OCI-LY1 (cell line): ENCODE data around the gene PPP2R1B.

Source experiments
- H2AFZ ChIP-seq: fragments of 200-600 bp; sonication (generic), shearing (Covaris generic); 2 replicates; pipeline ENCODE4 v1.6.0; 2014; ENCODE audit warnings: antibody characterized with exemption, mild to moderate bottlenecking, low read length
- H3F3A ChIP-seq: fragments of 200-600 bp; sonication (generic), shearing (Covaris generic); 2 replicates; pipeline ENCODE4 v1.6.0; 2014; ENCODE audit warnings: mild to moderate bottlenecking, antibody characterized with exemption, low read length, moderate library complexity; ENCODE audit not compliant: insufficient read depth
- H3K27ac ChIP-seq: fragments of 200-600 bp; sonication (generic); 2 replicates; pipeline ENCODE4 v1.5.1; 2014; ENCODE audit warnings: low read length, mixed run types, mild to moderate bottlenecking, low read depth; ENCODE audit not compliant: poor library complexity, severe bottlenecking
- H3K27me3 ChIP-seq: fragments of 200-600 bp; sonication (generic); 2 replicates; pipeline ENCODE4 v1.6.0; 2014; ENCODE audit warnings: antibody characterized with exemption, mild to moderate bottlenecking, low read length, moderate library complexity; ENCODE audit not compliant: insufficient read depth
- H3K36me3 ChIP-seq: fragments of 200-600 bp; sonication (generic); 2 replicates; pipeline ENCODE4 v1.6.1; 2014; ENCODE audit warnings: mild to moderate bottlenecking, antibody characterized with exemption, low read length, moderate library complexity, mixed read lengths; ENCODE audit not compliant: insufficient read depth
- H3K4me1 ChIP-seq: fragments of 200-600 bp; sonication (generic); 2 replicates; pipeline ENCODE4 v1.5.1; 2014; ENCODE audit warnings: mild to moderate bottlenecking, low read length, moderate library complexity; ENCODE audit not compliant: insufficient read depth, severe bottlenecking
- H3K4me2 ChIP-seq: fragments of 200-600 bp; sonication (generic), shearing (Covaris generic); 2 replicates; pipeline ENCODE4 v1.6.1; 2014; ENCODE audit warnings: low read length
- H3K4me3 ChIP-seq: fragments of 200-600 bp; sonication (generic); 2 replicates; pipeline ENCODE4 v1.5.1; 2014; ENCODE audit warnings: low read length, low read depth, mild to moderate bottlenecking, mixed read lengths; ENCODE audit not compliant: poor library complexity, severe bottlenecking
- H3K79me2 ChIP-seq: fragments of 200-600 bp; shearing (Covaris generic); 2 replicates; pipeline ENCODE4 v1.6.1; 2016; ENCODE audit warnings: mixed run types, low read length, mixed read lengths; ENCODE audit not compliant: insufficient read depth
- H3K9ac ChIP-seq: fragments of 200-600 bp; sonication (generic), shearing (Covaris generic); 2 replicates; pipeline ENCODE4 v1.6.1; 2014; ENCODE audit warnings: mild to moderate bottlenecking, low read length, mixed read lengths
- H3K9me2 ChIP-seq: fragments of 200-600 bp; sonication (generic), shearing (Covaris generic); 2 replicates; pipeline ENCODE4 v1.6.1; 2014; ENCODE audit warnings: low read depth, mild to moderate bottlenecking, low read length, mixed read lengths
- H3K9me3 ChIP-seq: fragments of 200-600 bp; shearing (Covaris generic); 2 replicates; pipeline ENCODE4 v1.6.1; 2014; ENCODE audit warnings: low read length, mixed read lengths
- H4K20me1 ChIP-seq: fragments of 200-600 bp; sonication (generic), shearing (Covaris generic); 2 replicates; pipeline ENCODE4 v1.6.0; 2016; ENCODE audit warnings: mild to moderate bottlenecking, low read length; ENCODE audit not compliant: insufficient read depth
- CTCF ChIP-seq: fragments of 200-600 bp; sonication (generic), shearing (Covaris generic); IDR thresholded peaks from 2 replicates; pipeline ENCODE4 v1.5.1; 2017; ENCODE audit warnings: mild to moderate bottlenecking, antibody characterized with exemption, low read length, moderate library complexity, mixed read lengths
- EZH2 ChIP-seq: fragments of 200-600 bp; sonication (generic), shearing (Covaris generic); IDR thresholded peaks from 2 replicates; pipeline ENCODE4 v1.8.0; 2017; ENCODE audit warnings: borderline replicate concordance, mixed run types, mild to moderate bottlenecking, antibody characterized with exemption, low read length, moderate library complexity, mixed read lengths

Gene PPP2R1B

GRCh38 chr11:111715142-111715816 lies 50.9 kb downstream of the PPP2R1B start:
- H3K27me3 ChIP-seq = no peaks in the 10 kb centered on the region
- peak overlapping the region; percentile 7; the same call in 1 of the 2 replicates for H3K4me2 ChIP-seq
- H3K4me3 ChIP-seq = no peak overlapping the region
- no peak overlapping the region for H2AFZ ChIP-seq
- no peaks in the 10 kb centered on the region for H3K9me2 ChIP-seq
- peaks cover 17% of the 10 kb centered on the region for H3K4me1 ChIP-seq
- TF ChIP-seq EZH2 = no peak
- TF ChIP-seq CTCF = no peak
- H3K27ac ChIP-seq = peak overlapping the region; percentile 33
- H3K79me2 ChIP-seq = no peaks in the 10 kb centered on the region
- H3K36me3 ChIP-seq = peaks cover 53% of the 10 kb centered on the region
- H3K9me3 ChIP-seq = no peaks in the 10 kb centered on the region
- no peak overlapping the region for H3K9ac ChIP-seq
- H4K20me1 ChIP-seq = no peaks in the 10 kb centered on the region
- no peaks in the 10 kb centered on the region for H3F3A ChIP-seq

DNA sequence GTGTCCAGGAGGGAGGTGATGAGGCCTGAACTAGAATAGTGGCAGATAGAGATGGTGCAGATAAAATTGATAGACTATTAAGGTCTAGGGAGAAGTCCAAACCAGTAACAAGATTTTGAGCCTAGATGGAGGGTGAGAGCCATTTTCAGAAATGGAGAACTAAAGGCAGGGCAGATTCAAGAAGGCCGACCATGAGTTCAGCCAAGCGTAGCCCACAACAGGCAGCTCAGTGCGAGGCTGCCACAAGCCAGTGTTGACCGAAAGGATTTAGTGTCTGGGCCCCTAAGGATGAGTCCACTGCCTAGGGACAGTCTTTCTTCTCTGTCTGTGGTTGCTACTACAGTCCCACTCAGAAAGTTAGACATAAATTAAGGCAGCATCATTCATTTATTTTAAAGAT lies 51.7 kb downstream of the PPP2R1B start:
- no peak for TF ChIP-seq EZH2
- no peak for TF ChIP-seq CTCF
- no peaks in the 10 kb centered on the region for H3K9me3 ChIP-seq
- no peaks in the 10 kb centered on the region for H4K20me1 ChIP-seq
- no peaks in the 10 kb centered on the region for H3K27me3 ChIP-seq
- peaks cover 49% of the 10 kb centered on the region for H3K36me3 ChIP-seq
- H3K9ac ChIP-seq = no peak overlapping the region
- H3K4me3 ChIP-seq = no peak overlapping the region
- H3F3A ChIP-seq = no peaks in the 10 kb centered on the region
- peak overlapping the region; percentile 33 for H3K27ac ChIP-seq
- no peak overlapping the region; the same call in 1 of the 2 replicates for H3K4me2 ChIP-seq
- no peak overlapping the region for H2AFZ ChIP-seq
- peaks cover 17% of the 10 kb centered on the region for H3K4me1 ChIP-seq
- no peaks in the 10 kb centered on the region for H3K79me2 ChIP-seq
- H3K9me2 ChIP-seq = no peaks in the 10 kb centered on the region

- Histone ChIP-seq H3K9me3 (no peaks in the 10 kb centered on the region), H3K4me1 (no peaks in the 10 kb centered on the region), H3K4me3 (no peak overlapping the region), H3F3A (no peaks in the 10 kb centered on the region), H3K27ac (no peak overlapping the region), H3K79me2 (no peaks in the 10 kb centered on the region), H3K27me3 (no peaks in the 10 kb centered on the region), H3K9ac (no peak overlapping the region), H2AFZ (no peak overlapping the region), H3K36me3 (peaks cover 73% of the 10 kb centered on the region; the same call in 1 of the 2 replicates), H3K4me2 (no peak overlapping the region), H4K20me1 (no peaks in the 10 kb centered on the region), H3K9me2 (no peaks in the 10 kb centered on the region)
- no peak for TF ChIP-seq EZH2
- TF ChIP-seq CTCF = no peak
These were observed 58.5 kb downstream of the PPP2R1B start for GRCh38 chr11:111707691-111708067.
